Measurements from ENCODE around the gene DDX4.
"Not testable (repeated sequence)": the region's sequence is repeated elsewhere in the genome, so short reads cannot be mapped to it uniquely, and the experiment has no call there.

The DDX4 gene

DNA sequence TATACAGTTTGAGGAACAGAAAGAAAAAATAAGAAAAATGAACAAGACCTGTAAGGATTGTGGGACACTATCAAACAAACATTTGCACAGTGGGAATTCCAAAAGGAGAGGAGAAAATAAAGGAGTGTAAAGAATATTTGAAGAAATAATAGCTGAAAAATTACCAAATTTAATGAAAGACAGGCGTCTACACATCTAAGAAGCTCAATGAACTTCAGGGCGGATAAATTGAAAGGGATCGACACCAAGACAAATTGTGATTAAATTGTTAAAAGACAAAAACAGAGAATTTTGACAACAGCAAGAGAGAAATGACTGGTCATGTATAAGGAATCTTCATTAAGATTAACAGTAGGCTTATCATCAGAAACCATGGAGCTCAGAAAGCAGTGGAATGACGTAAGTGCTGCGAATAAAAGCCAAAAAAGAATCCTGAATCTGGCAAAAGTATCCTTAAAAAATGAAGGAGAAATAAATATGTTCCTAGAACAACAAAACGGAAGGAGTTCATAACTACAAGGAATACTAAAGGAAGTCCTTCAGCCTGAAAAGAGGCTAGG is 22.3 kb upstream of the DDX4 start:
- no peak for DNase-seq (ENCODE audit: low read depth in 1 of 2, low spot score in 1 of 2)
- no peak for TF ChIP-seq REST (IDR thresholded peaks at IDR 0.05; ENCODE audit: insufficient replicate concordance, low read depth)
- TF ChIP-seq POLR2AphosphoS5 (IDR thresholded peaks at IDR 0.05; ENCODE audit: low read depth): no peak
- TF ChIP-seq, protein P1, sequence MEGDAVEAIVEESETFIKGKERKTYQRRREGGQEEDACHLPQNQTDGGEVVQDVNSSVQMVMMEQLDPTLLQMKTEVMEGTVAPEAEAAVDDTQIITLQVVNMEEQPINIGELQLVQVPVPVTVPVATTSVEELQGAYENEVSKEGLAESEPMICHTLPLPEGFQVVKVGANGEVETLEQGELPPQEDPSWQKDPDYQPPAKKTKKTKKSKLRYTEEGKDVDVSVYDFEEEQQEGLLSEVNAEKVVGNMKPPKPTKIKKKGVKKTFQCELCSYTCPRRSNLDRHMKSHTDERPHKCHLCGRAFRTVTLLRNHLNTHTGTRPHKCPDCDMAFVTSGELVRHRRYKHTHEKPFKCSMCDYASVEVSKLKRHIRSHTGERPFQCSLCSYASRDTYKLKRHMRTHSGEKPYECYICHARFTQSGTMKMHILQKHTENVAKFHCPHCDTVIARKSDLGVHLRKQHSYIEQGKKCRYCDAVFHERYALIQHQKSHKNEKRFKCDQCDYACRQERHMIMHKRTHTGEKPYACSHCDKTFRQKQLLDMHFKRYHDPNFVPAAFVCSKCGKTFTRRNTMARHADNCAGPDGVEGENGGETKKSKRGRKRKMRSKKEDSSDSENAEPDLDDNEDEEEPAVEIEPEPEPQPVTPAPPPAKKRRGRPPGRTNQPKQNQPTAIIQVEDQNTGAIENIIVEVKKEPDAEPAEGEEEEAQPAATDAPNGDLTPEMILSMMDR (IDR thresholded peaks at IDR 0.05; ENCODE audit: insufficient read depth, low read length): no peak
- TF ChIP-seq GABPA (IDR thresholded peaks at IDR 0.05; ENCODE audit: low read depth): no peak
- no peak for TF ChIP-seq SPI1 (IDR thresholded peaks at IDR 0.05; ENCODE audit: borderline replicate concordance, low read depth)
- H3K27ac ChIP-seq (replicated peaks): no peak overlapping the region
- no peak overlapping the region for H3K4me3 ChIP-seq (replicated peaks; ENCODE audit: insufficient read depth, low read length)
- H3K27me3 ChIP-seq (ENCODE audit: insufficient read depth, poor library complexity, severe bottlenecking): no peaks in the 10 kb centered on the region

- not testable (repeated sequence) for H3K27me3 ChIP-seq (ENCODE audit: insufficient read depth, poor library complexity, severe bottlenecking); H3K27ac ChIP-seq (replicated peaks); DNase-seq (ENCODE audit: low read depth in 1 of 2, low spot score in 1 of 2); H3K4me3 ChIP-seq (replicated peaks; ENCODE audit: insufficient read depth, low read length)
Measured at GRCh38 chr5:55719026-55719425, 18.8 kb upstream of the DDX4 start.

DNA sequence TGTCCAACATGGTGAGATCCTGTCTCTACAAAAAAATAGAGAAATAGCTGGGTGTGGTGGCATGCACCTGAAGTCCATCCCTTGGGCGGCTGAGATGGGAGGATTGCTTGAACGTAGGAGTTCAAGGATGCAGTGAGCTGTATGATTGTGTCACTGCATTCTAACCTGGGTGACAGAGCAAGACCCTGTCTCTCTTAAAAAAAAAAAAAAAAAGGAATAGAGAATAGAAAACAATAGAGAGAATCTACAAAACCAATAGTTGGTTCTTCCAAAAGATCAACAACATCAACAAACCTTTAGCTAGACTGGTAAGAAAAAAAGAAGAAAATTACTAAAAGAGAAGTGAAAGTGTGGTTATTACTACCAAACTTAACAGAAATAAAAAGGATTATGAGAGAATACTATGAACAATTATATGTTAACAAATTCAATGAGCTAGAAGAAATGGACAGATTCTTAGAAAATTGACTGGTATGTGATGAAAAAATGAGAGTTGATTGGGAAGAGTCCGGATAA is 17.6 kb upstream of the DDX4 start:
- DNase-seq (ENCODE audit: low read depth in 1 of 2, low spot score in 1 of 2): no peak
- no peak for TF ChIP-seq GABPA (IDR thresholded peaks at IDR 0.05; ENCODE audit: low read depth)
- Histone ChIP-seq H3K27ac (replicated peaks) (no peak overlapping the region), H3K4me3 (replicated peaks; ENCODE audit: insufficient read depth, low read length) (no peak overlapping the region), H3K27me3 (ENCODE audit: insufficient read depth, poor library complexity, severe bottlenecking) (no peaks in the 10 kb centered on the region)

DNA sequence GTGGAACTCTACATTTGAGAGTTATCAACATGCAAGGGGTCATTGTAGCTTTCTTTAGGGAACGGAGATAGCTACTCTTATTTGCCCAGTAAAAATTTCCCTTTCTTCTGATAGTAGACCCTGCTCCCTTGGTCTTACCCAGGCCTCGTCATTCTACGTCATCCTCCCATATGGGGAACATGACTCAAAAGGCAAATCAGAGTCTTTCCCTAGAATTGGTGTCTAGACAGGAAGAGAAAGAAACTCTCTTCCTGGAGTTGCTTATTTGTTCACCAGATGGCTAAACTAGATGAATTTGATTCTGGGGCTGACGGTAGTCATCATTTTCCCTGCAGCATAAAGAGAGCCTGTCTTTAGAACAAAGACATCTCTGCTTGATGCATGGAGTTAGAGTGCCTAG is 13.6 kb upstream of the DDX4 start:
- TF ChIP-seq GABPA (IDR thresholded peaks at IDR 0.05; ENCODE audit: low read depth) (no peak), POLR2AphosphoS5 (IDR thresholded peaks at IDR 0.05; ENCODE audit: low read depth) (no peak), SPI1 (IDR thresholded peaks at IDR 0.05; ENCODE audit: borderline replicate concordance, low read depth) (no peak), REST (IDR thresholded peaks at IDR 0.05; ENCODE audit: insufficient replicate concordance, low read depth) (no peak)
- TF ChIP-seq, protein P1 (IDR thresholded peaks at IDR 0.05; ENCODE audit: insufficient read depth, low read length): no peak
- DNase-seq (ENCODE audit: low read depth in 1 of 2, low spot score in 1 of 2): no peak
- Histone ChIP-seq H3K4me3 (replicated peaks; ENCODE audit: insufficient read depth, low read length) (no peak overlapping the region), H3K27me3 (ENCODE audit: insufficient read depth, poor library complexity, severe bottlenecking) (no peaks in the 10 kb centered on the region), H3K27ac (replicated peaks) (no peak overlapping the region)

GRCh38 chr5:55731848-55732247 is 6.0 kb upstream of the DDX4 start:
- TF ChIP-seq GABPA (IDR thresholded peaks at IDR 0.05; ENCODE audit: low read depth) (no peak), SPI1 (IDR thresholded peaks at IDR 0.05; ENCODE audit: borderline replicate concordance, low read depth) (no peak), POLR2AphosphoS5 (IDR thresholded peaks at IDR 0.05; ENCODE audit: low read depth) (no peak), REST (IDR thresholded peaks at IDR 0.05; ENCODE audit: insufficient replicate concordance, low read depth) (no peak)
- TF ChIP-seq, protein P1 (IDR thresholded peaks at IDR 0.05; ENCODE audit: insufficient read depth, low read length): no peak
- DNase-seq (ENCODE audit: low read depth in 1 of 2, low spot score in 1 of 2): no peak
- Histone ChIP-seq H3K4me3 (replicated peaks; ENCODE audit: insufficient read depth, low read length) (no peak overlapping the region), H3K27ac (replicated peaks) (no peak overlapping the region), H3K27me3 (ENCODE audit: insufficient read depth, poor library complexity, severe bottlenecking) (no peaks in the 10 kb centered on the region)
